ENCODE results near the gene HPS6.

DNA sequence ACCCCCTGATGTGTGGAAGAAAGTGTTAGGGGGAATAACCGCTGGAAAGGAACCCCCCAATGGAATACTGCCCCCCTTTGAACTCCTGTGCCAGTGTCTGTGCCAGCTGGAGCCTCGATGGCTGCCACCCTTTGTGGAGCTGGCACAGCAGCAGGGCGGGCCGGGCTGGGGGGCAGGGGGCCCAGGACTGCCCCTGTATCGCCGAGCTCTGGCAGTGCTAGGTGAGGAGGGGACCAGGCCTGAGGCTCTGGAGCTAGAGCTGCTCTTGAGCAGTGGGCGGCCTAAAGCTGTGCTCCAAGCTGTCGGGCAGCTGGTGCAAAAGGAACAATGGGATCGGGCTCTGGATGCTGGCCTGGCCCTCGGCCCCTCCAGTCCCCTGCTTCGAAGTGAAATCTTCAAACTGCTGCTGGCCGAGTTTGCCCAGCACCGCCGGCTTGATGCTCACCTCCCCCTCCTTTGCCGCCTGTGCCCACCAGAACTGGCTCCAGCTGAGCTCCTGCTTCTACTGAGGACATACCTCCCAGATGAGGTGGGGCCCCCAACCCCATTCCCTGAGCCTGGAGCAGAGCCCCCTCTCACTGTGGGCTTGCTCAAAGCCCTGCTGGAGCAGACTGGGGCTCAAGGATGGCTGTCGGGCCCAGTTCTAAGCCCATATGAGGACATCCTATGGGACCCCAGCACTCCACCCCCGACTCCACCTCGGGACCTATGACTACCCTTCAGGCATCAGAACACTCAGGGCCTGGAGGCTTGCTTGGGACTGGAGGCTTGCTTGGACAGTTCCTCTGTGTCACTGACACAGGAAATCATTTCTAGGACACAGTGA is 2.2 kb downstream of the HPS6 start:
- no peak for TF ChIP-seq EZH2 (IDR thresholded peaks at IDR 0.05)
- no peak for TF ChIP-seq SIN3A (IDR thresholded peaks at IDR 0.05; ENCODE audit: low read depth)
- TF ChIP-seq, protein P1, sequence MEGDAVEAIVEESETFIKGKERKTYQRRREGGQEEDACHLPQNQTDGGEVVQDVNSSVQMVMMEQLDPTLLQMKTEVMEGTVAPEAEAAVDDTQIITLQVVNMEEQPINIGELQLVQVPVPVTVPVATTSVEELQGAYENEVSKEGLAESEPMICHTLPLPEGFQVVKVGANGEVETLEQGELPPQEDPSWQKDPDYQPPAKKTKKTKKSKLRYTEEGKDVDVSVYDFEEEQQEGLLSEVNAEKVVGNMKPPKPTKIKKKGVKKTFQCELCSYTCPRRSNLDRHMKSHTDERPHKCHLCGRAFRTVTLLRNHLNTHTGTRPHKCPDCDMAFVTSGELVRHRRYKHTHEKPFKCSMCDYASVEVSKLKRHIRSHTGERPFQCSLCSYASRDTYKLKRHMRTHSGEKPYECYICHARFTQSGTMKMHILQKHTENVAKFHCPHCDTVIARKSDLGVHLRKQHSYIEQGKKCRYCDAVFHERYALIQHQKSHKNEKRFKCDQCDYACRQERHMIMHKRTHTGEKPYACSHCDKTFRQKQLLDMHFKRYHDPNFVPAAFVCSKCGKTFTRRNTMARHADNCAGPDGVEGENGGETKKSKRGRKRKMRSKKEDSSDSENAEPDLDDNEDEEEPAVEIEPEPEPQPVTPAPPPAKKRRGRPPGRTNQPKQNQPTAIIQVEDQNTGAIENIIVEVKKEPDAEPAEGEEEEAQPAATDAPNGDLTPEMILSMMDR (IDR thresholded peaks at IDR 0.05 in 2 of 3, conservative IDR thresholded peaks at IDR 0.05 in 1 of 3; ENCODE audit: borderline replicate concordance in 1 of 3, insufficient read depth in 1 of 3, low read depth in 2 of 3, low read length in 2 of 3) = no peak
- TF ChIP-seq, protein P2, sequence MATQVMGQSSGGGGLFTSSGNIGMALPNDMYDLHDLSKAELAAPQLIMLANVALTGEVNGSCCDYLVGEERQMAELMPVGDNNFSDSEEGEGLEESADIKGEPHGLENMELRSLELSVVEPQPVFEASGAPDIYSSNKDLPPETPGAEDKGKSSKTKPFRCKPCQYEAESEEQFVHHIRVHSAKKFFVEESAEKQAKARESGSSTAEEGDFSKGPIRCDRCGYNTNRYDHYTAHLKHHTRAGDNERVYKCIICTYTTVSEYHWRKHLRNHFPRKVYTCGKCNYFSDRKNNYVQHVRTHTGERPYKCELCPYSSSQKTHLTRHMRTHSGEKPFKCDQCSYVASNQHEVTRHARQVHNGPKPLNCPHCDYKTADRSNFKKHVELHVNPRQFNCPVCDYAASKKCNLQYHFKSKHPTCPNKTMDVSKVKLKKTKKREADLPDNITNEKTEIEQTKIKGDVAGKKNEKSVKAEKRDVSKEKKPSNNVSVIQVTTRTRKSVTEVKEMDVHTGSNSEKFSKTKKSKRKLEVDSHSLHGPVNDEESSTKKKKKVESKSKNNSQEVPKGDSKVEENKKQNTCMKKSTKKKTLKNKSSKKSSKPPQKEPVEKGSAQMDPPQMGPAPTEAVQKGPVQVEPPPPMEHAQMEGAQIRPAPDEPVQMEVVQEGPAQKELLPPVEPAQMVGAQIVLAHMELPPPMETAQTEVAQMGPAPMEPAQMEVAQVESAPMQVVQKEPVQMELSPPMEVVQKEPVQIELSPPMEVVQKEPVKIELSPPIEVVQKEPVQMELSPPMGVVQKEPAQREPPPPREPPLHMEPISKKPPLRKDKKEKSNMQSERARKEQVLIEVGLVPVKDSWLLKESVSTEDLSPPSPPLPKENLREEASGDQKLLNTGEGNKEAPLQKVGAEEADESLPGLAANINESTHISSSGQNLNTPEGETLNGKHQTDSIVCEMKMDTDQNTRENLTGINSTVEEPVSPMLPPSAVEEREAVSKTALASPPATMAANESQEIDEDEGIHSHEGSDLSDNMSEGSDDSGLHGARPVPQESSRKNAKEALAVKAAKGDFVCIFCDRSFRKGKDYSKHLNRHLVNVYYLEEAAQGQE (IDR thresholded peaks at IDR 0.05; ENCODE audit: low read depth) = no peak
- no peak for TF ChIP-seq POLR2A (IDR thresholded peaks at IDR 0.05; ENCODE audit: borderline replicate concordance, extremely low read depth, insufficient read depth, insufficient read length)
- TF ChIP-seq, protein P3, sequence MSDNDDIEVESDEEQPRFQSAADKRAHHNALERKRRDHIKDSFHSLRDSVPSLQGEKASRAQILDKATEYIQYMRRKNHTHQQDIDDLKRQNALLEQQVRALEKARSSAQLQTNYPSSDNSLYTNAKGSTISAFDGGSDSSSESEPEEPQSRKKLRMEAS (IDR thresholded peaks at IDR 0.05) = no peak

All from HCT116 (cell line).